ENCODE data around the gene UTY.

GRCh38 chrY:13250421-13250820 lies 229.4 kb downstream of the UTY start:
- no peak for TF ChIP-seq POLR2A (IDR thresholded peaks at IDR 0.05)
- TF ChIP-seq POLR2AphosphoS5 (IDR thresholded peaks at IDR 0.05), result no peak

All from breast epithelium (tissue), 3 donors.